Suppressor macrophage (primary cell): ENCODE measurements around the gene HDAC7.

Experiments
- DNase-seq, 4 experiments: peaks; one replicate each; pipeline ENCODE4 v3.0.0-alpha.2; 2020 to 2022

The HDAC7 gene

DNA sequence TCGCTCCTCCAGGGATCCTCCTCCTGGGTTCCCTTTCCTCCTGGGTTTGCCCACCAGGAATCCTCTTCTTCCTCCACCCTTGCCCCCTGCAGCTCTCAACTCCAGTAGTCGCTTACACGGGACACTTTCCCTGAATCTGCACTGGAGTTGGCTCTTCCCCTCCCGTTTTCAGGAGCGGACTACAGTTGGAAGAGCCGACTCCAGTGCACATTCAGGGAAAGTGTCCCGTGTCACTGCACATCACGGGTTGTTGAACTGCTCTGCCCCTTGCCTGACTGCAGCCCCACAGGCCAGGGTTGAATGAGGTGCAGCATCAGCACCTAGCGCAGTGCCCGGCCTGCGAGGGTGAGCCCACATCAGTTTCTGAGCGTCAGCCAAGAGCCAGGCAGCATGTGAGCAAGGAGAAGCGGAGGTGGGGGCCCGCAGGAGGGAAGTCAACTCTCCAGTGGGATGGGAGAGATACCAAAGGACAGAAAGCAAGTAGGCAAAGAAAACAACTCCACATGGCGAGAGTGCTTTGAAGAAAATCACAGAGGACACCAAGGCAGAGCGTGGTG is 74.1 kb downstream of the HDAC7 start:
- no peak for DNase-seq

DNA sequence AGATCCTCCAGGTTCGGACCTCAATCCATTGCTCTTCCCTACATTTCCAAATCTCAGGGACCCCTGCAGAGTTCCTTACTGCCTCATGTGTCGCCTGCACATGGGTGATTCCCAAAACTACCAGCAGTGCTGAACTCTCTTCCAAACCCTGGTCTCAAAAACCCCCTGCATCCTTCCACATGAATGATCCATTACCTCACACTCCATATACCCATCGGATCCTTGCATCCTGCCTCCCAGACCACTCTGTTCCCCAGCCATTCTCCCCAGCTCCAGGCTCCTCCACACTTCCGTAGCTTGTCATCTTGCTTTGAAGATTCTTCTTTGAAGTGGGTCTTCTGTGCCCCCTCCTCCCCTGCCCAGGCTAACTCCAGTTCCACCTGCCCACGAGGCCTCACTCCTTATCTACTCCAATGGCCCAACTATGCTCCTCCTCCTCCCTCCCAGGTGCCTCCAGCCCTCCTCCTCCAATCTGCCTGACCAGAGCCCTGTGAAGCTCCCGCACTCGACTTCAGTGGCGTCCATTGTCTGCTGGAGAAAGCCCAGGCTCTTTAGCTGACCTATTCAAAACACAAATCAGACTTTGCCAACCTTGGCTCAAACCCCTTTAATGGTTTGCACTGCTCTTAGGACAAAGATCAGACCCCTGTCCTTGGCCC is 74.8 kb downstream of the HDAC7 start:
- DNase-seq, result no peak

DNA sequence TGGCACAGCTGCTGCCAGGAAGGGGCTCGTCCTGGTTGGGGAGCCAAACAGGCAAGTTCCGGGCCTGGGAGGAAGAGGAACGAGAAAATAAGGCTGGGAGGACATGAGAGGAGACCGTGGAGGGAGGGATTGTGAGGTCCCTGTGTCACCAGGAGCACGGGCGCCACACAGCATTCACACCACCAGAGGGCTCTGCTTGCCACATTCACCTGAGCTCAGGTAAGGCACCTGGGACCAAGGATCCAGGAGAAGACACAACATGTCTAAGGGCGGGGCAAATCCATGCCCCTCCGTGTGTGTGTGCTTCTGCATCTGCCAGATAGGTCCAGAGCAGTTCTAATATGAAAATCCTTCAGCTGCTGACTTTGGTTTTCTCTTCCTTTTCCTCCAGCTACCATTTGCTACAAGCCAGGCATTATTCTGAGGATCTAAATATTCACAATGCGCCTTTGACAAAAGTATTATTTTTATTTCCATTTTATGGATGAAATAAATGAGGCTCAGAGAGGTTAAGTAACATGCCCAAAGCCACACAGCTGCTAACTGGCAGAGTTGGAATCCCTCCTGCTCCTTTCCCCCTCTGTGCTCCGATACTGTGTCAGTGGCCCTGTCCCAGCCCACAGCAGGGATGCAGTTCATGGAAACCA is 75.6 kb downstream of the HDAC7 start:
- peak in 1 of 4 experiments; percentile 23 for DNase-seq

DNA sequence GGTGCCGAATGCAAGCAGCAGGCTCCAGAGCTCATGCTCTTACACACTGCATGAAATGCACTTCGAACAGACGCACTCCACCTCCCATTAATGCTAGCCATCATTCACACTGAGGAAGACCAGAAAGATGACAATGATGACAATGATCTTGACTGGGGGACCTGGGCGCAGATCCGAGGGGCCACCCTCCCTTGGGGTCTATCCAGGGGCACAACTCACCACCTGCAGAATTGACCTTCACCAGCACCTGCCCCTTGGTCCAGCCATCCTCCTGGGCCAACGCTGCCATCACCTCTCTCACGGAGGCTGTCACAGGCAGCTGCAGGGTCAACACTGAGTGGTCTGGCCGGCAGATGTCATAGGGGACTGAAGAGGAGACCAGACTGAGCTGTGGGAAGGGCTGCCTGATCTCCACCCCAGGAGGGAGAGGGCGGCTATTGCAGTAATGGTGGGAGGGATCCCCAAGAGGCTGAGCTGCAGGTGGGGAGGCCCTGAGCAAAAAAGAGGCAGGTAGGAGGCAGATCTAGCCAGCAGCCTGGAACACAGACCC is 76.3 kb downstream of the HDAC7 start:
- no peak for DNase-seq

DNA sequence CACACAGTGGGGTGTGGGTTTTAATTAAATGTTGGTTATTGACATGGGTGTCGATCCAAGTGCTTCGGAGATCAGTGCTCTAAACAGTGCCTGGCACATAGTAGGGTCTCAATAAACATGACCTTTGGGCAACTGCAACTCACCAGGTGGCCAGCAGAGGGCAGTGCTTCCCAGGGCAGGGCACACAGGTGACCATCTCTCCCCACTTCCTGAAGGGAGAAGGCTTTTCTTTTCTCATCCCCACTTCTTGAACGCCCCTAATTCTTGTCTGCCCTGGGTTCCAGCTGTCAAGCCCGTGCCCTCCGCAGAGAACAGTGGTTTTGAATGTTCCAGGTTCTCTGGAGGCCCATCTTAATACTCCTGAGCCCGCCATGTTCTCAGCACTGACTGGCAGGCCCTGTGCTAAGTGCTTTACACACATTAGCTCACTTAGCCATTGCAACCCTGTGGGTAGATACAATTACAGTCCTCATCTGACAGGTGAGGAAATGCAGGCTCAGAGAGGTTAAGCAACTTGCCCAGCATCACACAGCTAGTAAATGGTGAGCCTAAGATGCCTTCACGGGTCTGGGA is 77.4 kb downstream of the HDAC7 start:
- peak; percentile 37 to 70 (median 52) for DNase-seq

DNA sequence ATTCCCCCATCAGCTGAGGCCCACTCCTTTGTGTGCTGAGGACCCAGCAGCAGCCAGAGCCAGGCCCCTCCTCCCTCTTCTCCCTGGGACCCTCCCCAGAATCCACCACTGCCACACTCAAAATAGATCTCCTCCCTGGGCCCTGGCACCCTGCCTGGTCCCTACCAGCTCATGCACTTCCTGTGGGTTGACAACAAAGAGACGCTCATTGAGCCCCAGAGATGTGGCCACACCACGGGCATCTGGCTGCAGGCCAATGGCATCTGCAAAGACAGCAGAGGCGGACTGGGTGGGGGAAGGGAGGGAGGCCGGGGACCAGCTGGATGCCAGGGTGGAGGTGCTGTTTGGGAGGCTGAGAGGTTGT is 78.4 kb downstream of the HDAC7 start:
- DNase-seq, result peak; percentile 82 to 90 (median 88)

DNA sequence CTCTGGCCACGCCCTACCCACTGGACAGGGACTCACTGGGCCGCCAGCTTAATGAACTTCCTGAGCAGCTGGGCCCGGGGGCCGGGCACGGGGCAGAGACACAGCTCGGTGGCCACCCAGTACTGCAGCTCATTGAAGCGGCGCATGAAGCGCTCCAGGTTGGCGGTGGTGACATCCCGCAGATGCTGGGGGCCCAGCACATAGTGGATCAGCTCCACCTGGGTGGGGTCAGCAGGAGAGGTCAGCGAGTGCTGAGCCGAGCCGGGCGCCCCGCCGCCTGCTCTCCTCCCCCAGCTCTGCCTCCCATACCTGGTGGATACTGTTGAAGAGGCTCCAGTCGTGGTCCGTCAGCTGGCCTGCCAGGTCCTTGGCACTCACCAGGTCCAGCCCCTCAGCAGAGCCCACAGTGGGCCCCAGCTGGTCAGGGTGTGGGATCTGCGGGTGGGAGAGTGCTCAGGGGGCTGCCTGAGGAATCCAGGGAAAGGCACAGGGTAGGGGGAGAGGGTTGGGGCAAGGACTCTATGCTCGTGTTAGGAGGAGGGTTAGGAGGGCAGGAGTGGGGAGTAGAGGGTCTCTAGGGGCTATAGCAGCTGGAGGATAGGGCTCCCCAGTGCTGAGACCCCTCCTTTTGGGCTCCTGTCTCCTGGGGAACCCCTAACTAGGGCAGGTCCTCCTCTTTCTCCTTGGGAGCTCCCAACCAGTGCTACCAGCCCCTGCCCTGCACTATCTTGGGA is 78.9 kb downstream of the HDAC7 start:
- DNase-seq, result no peak

DNA sequence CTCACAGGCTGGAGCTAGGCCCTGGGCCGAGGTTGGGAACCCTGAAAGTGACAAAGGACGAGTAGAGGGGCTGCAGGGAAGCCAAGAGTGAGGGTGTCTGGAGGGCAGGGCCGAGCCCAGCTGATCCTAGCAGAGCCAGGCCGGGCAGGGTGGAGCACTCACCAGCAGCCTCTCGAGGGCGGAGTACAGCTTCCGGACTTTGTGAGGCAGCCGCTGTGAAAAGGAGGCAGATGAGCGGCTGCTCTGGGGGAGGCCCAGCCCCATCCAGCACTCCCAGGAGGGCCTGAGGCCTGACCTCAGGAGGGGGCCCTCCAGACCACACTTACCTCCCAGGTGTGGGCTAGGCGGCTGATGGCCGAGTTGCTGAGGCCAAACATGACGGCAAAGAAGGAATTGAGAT is 79.7 kb downstream of the HDAC7 start:
- DNase-seq, result no peak

DNA sequence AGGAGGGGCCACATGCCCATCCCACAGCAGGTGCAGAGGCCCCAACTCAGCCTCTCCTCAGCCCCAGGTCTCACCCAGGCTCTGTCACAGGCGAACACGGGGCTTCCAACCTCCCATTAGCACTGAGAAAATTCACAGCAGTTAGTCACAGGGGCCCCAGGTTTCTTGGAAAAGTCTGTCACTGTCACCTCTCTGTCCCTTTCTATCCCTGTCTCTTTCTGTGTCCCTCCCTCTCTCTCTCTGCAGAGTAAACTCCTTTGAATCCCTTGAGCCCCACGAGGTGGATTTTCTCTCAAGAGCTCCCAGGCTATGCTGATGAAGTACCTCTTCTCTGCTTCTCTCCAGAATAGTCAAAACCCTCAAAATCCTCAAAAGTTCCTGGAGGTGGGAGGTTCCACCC is 80.4 kb downstream of the HDAC7 start:
- DNase-seq, result no peak

DNA sequence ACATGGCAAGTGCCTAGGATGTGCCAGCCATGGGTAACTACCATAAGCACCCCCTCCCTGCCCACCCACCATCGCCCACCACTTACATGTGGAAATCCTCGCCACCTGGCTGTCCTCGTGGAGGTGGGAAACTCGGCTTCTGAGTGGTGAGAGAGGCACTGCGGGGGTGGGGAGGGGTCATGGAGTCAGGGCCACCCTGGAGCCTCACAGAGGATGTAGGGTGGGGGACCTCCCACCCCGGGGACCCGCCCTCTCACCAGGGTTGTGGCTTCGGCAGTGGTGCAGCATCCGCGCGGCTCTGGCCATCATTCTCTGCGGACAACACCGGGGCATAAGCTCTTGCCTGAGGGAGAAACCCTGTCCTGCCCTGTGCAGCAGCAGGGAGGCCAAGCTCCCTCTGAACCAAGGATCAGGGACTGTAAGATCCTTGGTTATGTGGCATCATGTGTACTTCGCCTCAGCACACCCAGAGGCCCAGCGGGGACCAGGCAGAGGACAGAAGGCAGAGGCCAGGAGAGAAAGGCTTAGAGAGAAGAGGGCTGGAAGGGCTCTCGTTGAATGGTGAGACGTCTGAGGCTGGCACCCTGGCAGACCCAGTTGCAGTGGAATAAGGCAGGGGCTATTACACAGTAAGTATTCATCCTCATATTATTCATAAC is 81.6 kb downstream of the HDAC7 start:
- DNase-seq, result no peak

DNA sequence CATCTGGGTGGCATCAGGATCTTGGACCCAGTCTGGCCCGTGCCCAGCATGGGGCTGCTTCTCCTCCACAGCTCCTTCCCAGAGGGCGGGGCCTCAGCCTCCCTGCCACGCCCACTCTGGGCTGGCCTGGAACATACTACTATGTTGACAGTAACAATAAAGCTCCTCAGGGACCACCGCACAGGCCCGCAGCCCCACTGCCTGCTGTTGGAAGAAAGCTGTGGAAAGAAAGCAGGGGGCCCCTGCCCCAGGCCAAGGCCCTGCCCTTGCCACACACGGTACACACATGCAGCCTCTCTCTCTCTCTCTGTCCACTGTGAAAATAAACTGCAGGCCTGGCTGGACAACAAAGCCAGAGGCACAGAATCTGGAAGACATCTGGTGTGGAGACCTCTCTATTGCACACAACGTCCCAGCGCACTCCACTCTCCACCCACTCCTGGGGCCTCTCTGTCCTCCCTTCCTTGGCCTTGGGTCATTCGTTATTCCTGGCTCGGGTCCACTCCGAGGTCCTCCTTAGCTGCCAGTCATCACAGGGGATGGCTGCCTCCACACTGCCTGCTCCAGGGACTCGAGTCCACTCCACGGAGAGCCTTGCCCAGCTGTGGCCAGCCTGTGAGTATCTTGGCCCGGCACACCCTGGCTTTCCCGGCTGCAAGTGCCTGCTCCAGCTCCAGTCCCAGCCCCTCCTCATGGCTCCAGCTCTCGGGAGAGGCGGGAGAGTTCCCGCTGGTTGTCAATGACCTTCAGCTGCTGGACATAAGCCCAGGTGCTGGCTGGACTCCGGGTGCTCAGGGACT is 82.6 kb downstream of the HDAC7 start:
- no peak for DNase-seq

DNA sequence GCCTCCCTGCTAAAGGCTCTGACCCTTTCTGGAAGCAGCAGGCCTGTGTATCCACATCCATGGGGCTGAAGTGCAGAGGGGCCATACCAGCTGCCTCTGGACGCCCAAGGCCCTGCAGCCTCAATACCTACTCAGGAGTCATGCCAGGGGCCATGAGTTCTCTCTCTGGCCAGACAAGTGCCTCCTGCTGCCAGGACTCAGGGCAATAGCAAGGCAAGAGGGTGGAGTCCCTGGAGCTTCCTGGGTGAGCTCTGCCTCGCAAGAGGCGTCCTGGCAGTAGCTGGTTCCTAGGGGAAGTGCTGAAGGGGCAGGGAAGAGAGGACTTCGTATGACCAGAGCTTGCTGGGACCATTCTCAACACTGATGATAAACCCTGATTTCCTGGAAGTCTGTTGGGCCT is 83.5 kb downstream of the HDAC7 start:
- DNase-seq, result peak; percentile 30 to 65 (median 58)

DNA sequence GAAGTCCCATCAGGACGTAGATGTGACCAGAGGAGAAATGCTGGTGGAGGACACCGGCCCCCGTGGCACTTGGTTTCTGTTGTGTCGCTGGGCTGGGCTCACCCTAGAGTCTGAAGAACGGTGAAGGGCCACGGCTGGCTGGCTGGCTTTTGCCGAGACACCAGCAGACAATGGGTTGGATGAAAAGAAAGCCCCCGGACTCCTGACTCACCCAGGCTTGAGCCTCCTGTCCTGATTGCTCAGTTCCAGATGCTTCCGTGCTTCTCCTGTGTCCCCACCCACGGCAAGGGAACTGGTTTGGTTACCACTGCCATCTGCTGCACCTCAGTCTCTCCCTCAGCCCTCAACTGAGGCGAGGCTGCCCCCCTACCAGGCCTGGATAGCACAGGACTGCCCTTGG is 84.1 kb downstream of the HDAC7 start:
- DNase-seq, result no peak

DNA sequence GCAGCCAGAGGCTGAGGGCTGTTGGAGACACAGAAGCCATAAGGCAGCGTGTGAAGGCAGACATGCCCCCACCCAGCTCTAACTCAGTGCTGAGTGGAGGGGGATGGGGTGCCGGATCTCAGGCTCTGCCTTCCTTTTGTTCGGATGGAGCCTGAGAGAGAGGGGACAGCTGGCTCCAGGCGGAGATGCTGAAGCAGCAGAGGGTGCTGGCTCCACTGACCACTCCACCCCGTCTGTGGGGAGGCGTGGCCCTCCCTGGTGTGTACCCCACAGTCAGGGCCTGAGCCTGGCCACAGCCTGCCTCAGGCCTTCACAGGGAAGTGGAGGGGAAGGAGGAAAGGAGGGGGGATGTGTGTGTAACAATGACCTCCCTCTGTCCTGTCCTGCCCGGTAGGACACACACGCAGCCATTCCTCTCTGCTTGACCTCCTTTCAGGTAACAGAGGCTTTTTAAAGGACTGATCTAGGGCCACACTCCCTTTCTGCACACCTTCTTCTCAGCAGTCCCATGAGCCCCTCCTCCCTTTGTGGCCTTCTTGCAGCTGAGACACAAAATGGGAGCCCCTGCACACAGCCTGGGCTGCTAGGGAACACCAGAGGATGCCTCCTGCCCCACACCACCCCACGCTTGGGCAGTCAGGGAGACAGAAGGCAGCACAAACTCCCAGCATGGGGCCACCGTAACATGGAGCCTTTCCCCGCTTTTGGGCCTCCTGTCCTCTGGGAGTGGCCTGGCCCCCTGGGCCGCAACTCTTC is 84.8 kb downstream of the HDAC7 start:
- no peak for DNase-seq

DNA sequence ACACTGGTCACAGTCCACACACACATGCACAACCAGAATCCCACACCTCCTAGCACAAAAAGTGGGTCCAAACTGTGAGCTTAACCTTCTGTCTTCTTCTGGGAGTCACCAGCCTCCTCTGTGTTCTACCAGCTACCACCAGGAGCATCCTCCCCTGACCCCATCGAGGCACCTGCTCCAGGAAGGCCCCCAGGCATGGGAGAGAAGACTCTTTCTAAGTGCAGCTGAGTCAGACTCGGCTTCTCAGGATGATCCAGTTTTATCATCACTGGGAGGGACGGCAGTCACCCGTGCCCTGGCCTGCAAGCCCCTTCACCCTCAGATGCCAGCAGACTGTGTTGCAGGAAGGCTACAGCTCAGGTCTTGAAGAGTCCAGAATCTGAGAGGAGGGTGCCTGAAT is 86.6 kb downstream of the HDAC7 start:
- no peak for DNase-seq
